ENCODE results near the gene CADPS.

GRCh38 chr3:62531493-62531892 lies 343.7 kb downstream of the CADPS start:
- TF ChIP-seq, protein P1, sequence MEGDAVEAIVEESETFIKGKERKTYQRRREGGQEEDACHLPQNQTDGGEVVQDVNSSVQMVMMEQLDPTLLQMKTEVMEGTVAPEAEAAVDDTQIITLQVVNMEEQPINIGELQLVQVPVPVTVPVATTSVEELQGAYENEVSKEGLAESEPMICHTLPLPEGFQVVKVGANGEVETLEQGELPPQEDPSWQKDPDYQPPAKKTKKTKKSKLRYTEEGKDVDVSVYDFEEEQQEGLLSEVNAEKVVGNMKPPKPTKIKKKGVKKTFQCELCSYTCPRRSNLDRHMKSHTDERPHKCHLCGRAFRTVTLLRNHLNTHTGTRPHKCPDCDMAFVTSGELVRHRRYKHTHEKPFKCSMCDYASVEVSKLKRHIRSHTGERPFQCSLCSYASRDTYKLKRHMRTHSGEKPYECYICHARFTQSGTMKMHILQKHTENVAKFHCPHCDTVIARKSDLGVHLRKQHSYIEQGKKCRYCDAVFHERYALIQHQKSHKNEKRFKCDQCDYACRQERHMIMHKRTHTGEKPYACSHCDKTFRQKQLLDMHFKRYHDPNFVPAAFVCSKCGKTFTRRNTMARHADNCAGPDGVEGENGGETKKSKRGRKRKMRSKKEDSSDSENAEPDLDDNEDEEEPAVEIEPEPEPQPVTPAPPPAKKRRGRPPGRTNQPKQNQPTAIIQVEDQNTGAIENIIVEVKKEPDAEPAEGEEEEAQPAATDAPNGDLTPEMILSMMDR (conservative IDR thresholded peaks at IDR 0.05; ENCODE audit: low read depth, low read length), result no peak
- no peak for TF ChIP-seq EZH2 (IDR thresholded peaks at IDR 0.05; ENCODE audit: borderline replicate concordance, low read depth, low read length, poor library complexity, severe bottlenecking)

All from A673 (cell line).